ENCODE results near the gene PKD2L2. TPM values are rescaled to one million over a fixed set of nuclear protein-coding genes. Genes with fewer than 3 reads are reported as not detected.

The PKD2L2 gene
- polyA plus RNA-seq, 2 of the 4 experiments (the other 2 are of a cell fraction) = 0.04 to 0.05 TPM

DNA sequence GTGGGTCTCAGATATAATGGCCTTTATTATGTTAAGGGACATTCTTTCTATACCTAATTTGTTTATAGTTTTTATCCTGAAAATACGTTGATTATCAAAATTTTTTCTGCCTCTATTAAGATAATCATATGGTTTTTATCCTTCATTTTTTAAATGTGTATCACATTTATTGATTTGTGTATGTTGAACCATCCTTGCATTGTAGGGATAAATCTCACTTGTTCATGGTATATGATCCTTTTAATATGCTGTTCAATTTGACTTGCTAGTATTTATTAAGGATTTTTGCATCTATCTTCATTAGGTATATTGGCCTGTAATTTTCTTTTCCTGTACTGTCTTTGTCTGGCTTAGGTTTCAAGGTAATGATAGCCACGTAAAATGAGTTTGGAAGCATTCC is 25.5 kb downstream of the PKD2L2 start:
- peaks cover 9% of the 10 kb centered on the region; the same call in 1 of the 3 replicates for H3K9me3 ChIP-seq
- H3K4me2 ChIP-seq = no peak overlapping the region
- no peak overlapping the region for H3K4me3 ChIP-seq
- CTCF ChIA-PET = interaction anchor here (0.8 kb wide), 1 partner anchor 9 kb away, joined by 3 read pairs; no protein-coding TSS in a partner anchor
- no peak overlapping the region for H3K27ac ChIP-seq
- FAIRE-seq (no peak), DNase-seq (ENCODE audit: low read depth in 1 of 2, low spot score in 1 of 2) (no peak), ATAC-seq (no peak)
- no peaks in the 10 kb centered on the region for H3K4me1 ChIP-seq
- POLR2A ChIA-PET = no interaction called here
- TF ChIP-seq MYC (IDR thresholded peaks at IDR 0.05; ENCODE audit: borderline replicate concordance, low read length) (no peak), CHD4 (IDR thresholded peaks at IDR 0.05; ENCODE audit: borderline replicate concordance) (no peak), FOSB (CRISPR knock-in tag; IDR thresholded peaks at IDR 0.05) (no peak), HEYL (CRISPR knock-in tag; IDR thresholded peaks at IDR 0.05) (no peak), RNF2 (IDR thresholded peaks at IDR 0.05; ENCODE audit: borderline replicate concordance, low read depth) (no peak), HOXB13 (CRISPR knock-in tag; IDR thresholded peaks at IDR 0.05; ENCODE audit: low read depth) (no peak), ZC3H11A (IDR thresholded peaks at IDR 0.05) (no peak), ZFP36 (IDR thresholded peaks at IDR 0.05; ENCODE audit: borderline replicate concordance, partially characterized antibody) (no peak), BHLHE40 (IDR thresholded peaks at IDR 0.05; ENCODE audit: low read depth, low read length) (no peak), KDM5A (IDR thresholded peaks at IDR 0.05) (no peak), CBX2 (IDR thresholded peaks at IDR 0.05; ENCODE audit: borderline replicate concordance, low read depth) (no peak), RAD21 (conservative IDR thresholded peaks at IDR 0.05 in 1 of 2, IDR thresholded peaks at IDR 0.05 in 1 of 2) (no peak)
- TF ChIP-seq, protein P1, sequence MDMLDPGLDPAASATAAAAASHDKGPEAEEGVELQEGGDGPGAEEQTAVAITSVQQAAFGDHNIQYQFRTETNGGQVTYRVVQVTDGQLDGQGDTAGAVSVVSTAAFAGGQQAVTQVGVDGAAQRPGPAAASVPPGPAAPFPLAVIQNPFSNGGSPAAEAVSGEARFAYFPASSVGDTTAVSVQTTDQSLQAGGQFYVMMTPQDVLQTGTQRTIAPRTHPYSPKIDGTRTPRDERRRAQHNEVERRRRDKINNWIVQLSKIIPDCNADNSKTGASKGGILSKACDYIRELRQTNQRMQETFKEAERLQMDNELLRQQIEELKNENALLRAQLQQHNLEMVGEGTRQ (IDR thresholded peaks at IDR 0.05) = no peak
- TF ChIP-seq, protein P2, sequence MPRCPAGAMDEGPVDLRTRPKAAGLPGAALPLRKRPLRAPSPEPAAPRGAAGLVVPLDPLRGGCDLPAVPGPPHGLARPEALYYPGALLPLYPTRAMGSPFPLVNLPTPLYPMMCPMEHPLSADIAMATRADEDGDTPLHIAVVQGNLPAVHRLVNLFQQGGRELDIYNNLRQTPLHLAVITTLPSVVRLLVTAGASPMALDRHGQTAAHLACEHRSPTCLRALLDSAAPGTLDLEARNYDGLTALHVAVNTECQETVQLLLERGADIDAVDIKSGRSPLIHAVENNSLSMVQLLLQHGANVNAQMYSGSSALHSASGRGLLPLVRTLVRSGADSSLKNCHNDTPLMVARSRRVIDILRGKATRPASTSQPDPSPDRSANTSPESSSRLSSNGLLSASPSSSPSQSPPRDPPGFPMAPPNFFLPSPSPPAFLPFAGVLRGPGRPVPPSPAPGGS (IDR thresholded peaks at IDR 0.05) = no peak
- WGBS (ENCODE audit: missing lambda C conversion rate) = 41% methylated on average over 2 of the region's 2 CpGs

DNA sequence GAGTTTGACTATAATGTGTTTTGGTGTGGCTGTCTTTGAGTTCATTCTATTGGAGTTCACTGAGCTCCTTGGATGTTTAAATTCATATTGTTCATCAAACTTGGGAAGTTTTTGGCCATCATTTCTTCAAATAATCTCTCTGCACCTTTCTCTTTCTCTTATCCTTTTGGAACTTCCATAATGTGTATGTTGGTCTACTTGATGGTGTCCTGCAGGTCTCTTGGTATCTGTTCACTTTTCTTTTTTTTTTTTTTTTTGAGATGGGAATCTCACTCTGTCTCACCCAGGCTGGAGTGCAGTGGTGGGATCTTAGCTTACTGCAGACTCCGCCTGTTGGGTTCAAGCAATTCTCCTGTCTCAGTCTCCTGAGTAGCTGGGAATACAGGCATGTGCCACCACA is 27.7 kb downstream of the PKD2L2 start:
- ATAC-seq = no peak
- no peak overlapping the region for H3K4me3 ChIP-seq
- no peak overlapping the region for H3K27ac ChIP-seq
- FAIRE-seq = no peak
- peaks cover 9% of the 10 kb centered on the region; the same call in 1 of the 3 replicates for H3K9me3 ChIP-seq
- WGBS (ENCODE audit: missing lambda C conversion rate) = 100% methylated on average over 1 of the region's 1 CpG
- CTCF ChIA-PET = no interaction called here
- POLR2A ChIA-PET = no interaction called here
- no peak overlapping the region for H3K4me2 ChIP-seq
- no peak for DNase-seq (ENCODE audit: low read depth in 1 of 2, low spot score in 1 of 2)
- TF ChIP-seq, protein P2 (IDR thresholded peaks at IDR 0.05) = no peak
- TF ChIP-seq, protein P1 (IDR thresholded peaks at IDR 0.05) = no peak
- no peaks in the 10 kb centered on the region for H3K4me1 ChIP-seq

DNA sequence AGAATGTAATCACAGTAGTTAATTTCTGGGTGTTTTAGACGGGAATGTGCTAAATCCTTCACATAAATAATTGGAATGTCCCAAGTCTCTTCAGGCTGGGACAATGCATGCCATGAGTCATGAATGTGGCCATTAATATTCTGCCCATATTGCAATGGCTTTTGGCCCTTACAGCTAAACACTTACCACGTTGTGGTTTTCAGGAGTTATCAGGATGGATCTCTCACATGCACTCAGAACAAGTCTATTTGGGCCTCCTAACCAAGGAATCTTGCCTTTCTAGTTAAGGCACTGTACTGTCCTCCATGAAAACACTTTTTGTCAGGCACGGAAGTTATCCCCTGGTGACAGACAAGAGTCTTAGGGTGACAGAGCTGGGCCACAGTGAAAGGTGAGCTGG is 32.7 kb downstream of the PKD2L2 start:
- ATAC-seq = no peak; a peak in 1 of 6 replicates
- H3K27ac ChIP-seq = no peak overlapping the region
- CTCF ChIA-PET = interaction anchor here (0.6 to 1.5 kb wide), 4 partner anchors 11 to 585 kb away, joined by 3 to 4 read pairs (median 3); no protein-coding TSS in a partner anchor
- WGBS (ENCODE audit: missing lambda C conversion rate) = 68% methylated on average over 3 of the region's 3 CpGs
- H3K9me3 ChIP-seq = no peaks in the 10 kb centered on the region
- POLR2A ChIA-PET = no interaction called here
- DNase-seq (ENCODE audit: low read depth in 1 of 2, low spot score in 1 of 2) = no peak
- H3K4me2 ChIP-seq = no peak overlapping the region
- no peaks in the 10 kb centered on the region for H3K4me1 ChIP-seq
- no peak for FAIRE-seq
- H3K4me3 ChIP-seq = no peak overlapping the region
- TF ChIP-seq JUNB (IDR thresholded peaks at IDR 0.05) (no peak), HDAC2 (IDR thresholded peaks at IDR 0.05) (no peak), NFE2L2 (conservative IDR thresholded peaks at IDR 0.05; ENCODE audit: low read length) (no peak), ESRRA (IDR thresholded peaks at IDR 0.05; ENCODE audit: borderline replicate concordance, low read length) (no peak), CHD4 (IDR thresholded peaks at IDR 0.05; ENCODE audit: borderline replicate concordance) (no peak), ZSCAN20 (CRISPR knock-in tag; IDR thresholded peaks at IDR 0.05) (no peak), CHD2 (IDR thresholded peaks at IDR 0.05; ENCODE audit: low read length, partially characterized antibody) (no peak), ZNF302 (CRISPR knock-in tag; IDR thresholded peaks at IDR 0.05) (no peak), POLR2AphosphoS2 (conservative IDR thresholded peaks at IDR 0.05; ENCODE audit: low read length) (no peak), FOSL2 (IDR thresholded peaks at IDR 0.05) (no peak), FOSL2 (CRISPR knock-in tag; IDR thresholded peaks at IDR 0.05) (no peak), GATA3 (IDR thresholded peaks at IDR 0.05; ENCODE audit: borderline replicate concordance) (no peak), RFX5 (IDR thresholded peaks at IDR 0.05) (no peak), HEYL (CRISPR knock-in tag; IDR thresholded peaks at IDR 0.05) (no peak), MYC (IDR thresholded peaks at IDR 0.05; ENCODE audit: borderline replicate concordance, low read length) (no peak), ZC3H11A (IDR thresholded peaks at IDR 0.05) (no peak)
- TF ChIP-seq, protein P3, sequence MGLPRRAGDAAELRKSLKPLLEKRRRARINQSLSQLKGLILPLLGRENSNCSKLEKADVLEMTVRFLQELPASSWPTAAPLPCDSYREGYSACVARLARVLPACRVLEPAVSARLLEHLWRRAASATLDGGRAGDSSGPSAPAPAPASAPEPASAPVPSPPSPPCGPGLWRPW (IDR thresholded peaks at IDR 0.05) = no peak
- TF ChIP-seq, protein P4, sequence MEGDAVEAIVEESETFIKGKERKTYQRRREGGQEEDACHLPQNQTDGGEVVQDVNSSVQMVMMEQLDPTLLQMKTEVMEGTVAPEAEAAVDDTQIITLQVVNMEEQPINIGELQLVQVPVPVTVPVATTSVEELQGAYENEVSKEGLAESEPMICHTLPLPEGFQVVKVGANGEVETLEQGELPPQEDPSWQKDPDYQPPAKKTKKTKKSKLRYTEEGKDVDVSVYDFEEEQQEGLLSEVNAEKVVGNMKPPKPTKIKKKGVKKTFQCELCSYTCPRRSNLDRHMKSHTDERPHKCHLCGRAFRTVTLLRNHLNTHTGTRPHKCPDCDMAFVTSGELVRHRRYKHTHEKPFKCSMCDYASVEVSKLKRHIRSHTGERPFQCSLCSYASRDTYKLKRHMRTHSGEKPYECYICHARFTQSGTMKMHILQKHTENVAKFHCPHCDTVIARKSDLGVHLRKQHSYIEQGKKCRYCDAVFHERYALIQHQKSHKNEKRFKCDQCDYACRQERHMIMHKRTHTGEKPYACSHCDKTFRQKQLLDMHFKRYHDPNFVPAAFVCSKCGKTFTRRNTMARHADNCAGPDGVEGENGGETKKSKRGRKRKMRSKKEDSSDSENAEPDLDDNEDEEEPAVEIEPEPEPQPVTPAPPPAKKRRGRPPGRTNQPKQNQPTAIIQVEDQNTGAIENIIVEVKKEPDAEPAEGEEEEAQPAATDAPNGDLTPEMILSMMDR (IDR thresholded peaks at IDR 0.05) = no peak

Data from A549 (cell line).